Stimulated activated CD8-positive, alpha-beta memory T cell treated with anti-CD3 and anti-CD28 coated beads, Interleukin-7, amount 100 ng/mL, for 4 hours (primary cell): ENCODE measurements around the gene LARP1.
A peak's percentile ranks its signal among the peaks of the same experiment; 100 is the strongest.

Experiments used
- DNase-seq, 2 donors: peaks; one replicate each; pipeline ENCODE4 v3.0.0-alpha.2; 2020; ENCODE audit warnings: low read depth in 2 of 2

The LARP1 gene

DNA sequence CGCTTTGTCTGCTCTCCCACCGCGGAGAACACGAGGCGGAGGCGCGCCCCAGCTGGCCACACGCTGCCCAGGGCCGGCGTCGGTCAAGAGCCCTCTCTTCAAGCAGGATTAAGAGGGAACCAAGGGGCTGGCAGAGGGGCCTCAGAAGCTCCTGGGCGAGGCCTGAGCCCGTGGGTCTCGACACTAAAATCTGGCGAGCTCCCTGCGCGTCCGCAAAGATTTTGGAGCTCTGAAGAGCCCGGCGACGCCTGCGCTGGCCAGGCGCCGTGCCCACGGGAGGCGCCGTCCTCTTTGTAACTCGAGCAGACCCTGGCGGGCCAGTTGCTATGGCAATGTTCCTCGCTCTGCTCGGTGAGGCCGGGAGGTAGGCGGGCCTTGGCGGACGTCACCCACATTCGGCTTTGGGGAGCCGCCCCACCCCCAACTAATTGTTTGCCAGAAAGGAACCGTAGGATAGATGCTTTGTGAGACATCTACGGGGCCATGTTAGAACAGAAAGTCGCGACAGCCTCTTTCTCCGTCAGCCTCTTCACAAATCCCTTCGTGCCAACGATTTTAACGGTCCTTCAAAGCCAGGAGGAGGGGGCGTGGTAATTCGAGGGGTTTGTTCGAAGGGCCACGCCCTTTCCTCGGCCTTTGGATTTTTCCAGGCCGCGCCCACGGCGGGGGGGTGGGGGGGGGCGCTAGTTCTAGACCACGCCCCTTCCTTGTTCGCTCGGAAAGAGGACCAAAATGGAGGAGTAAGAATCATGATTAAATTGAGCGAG, 102.5 kb downstream of the LARP1 start:
- DNase-seq: peak; percentile 80

DNA sequence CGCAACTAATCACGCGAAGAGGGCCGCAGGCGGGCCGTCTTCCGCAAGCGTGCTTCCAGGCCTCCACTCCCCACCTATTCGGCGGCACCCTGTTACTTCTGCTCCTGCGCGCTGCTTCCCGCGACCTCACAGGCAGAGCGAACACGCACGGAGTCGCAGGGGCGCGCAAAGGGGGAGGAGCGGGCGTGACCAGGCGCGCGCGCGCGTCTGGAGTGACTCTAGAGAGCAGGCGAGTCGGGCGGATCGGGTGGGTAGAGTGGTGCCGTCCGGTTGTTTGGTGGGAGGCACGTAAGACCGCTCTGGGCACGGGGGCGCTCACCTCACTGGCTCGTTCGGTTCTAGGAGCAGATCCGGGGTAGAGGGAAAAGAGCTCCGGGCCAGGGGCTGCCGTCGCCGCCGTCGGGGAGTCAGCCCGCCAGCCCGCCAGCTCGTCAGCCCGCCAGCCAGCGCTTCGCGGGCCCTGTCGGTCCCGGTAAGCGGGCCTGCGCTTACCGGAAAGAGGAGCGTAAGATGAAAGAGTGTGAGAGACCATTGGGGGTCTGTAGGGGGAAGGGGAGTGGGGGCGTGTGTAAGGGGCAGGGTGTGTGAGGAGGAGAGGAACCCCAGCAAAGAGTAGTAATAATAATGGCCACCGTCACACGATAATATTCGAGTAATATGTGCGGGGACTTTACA, 103.3 kb downstream of the LARP1 start, which contains the start of gene CNOT8:
Gene CNOT8 (plus strand): TSS at position 331 of the 675 bp plus-strand sequence. CDS start 4,652 bp downstream, outside the sequence.
- peak; percentile 95 to 97 for DNase-seq

DNA sequence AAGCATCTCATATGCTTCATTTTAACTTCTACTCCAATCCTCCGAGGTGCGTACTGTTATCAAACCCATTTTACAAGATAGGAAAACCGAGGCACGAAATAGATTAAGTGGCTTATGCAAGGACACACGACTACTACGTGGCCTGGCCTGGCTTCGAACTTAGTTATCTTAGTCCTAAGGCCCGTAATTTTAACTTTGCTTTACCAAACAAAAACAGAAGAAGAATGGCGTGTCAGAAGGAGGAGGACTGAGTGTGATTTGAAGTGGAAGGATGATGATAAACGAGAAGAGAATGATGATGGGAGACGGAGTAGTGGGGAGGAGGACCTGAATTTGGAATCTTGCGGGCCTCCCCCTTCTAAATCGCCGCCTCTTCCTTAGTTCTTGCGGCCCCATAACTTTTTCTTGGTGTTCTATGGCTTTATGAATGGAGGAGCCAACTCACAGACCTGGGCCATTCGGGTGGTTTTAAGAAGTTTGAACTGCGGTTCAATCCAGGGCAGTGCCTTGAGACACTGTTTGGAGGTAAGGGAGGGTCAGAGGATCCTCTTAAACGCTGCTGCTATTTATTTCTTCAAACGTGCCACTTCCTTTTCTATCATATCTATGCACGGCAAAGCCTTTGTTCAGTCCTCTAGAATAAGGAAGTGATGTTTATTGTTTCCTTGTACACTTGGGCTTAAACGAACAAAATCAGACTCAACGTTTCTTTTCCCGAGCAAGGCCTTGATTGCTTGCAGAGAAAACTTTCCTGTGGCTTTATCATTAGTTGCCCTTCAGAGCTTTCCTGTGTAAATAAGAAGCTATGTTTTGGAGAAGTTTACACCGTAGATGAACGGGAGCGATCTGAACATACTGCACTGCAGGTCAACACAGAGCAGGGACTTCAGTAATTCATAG, 104.0 kb downstream of the LARP1 start:
- DNase-seq: no peak

DNA sequence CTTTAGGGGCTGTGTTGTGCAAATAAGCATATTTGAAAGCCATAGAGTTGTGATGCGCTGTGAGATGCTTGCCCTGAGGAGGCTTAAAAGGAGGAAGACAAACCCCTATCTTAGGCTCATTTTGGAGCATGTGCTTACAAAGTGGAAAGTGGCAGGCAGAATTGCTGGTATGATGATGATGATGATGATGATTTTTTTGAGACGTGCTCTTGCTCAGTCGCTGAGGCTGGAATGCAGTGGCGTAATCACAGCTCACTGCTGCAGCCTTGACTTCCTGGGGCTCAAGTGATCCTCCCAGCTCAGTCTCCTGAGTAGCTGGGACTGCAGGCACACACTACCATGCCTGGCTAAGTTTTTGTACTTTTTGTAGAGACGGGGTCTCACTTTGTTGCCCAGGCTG, 104.9 kb downstream of the LARP1 start:
- no peak for DNase-seq

DNA sequence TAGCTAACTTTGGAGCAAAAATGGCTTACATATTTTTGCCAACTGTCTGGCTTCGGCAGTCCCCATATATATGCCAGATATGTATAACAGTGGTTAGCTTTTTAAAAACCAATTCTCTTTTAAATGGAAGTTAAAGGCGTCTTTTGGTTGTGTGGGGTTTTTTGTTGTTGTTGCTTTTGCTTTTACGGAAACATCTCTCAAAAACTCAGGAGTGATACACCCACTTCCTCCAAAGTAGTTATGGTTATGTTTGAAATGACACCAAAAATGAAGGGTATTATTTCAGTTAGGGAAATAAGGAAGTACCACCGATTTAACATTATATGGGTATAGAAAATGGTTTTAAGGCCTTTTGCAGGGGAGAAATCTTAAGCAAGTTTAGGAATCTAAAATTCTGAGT, 105.6 kb downstream of the LARP1 start:
- no peak for DNase-seq

DNA sequence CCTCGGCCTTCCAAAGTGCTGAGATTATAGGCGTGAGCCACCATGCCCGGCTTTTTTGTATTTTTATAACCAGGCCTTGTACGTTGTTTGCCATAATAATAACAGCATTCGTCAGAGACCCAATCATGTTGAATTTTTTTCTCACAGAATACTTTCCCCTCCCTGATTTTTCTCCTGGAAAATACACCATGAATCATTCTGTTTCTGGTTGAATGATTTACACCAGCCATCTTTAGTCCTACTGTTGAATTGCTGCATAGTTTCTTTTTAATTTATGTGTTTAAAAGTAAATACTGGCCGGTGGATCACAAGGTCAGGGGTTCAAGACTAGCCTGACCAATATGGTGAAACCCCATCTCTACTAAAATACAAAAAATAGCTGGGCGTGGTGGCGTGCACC, 106.8 kb downstream of the LARP1 start:
- DNase-seq: no peak

DNA sequence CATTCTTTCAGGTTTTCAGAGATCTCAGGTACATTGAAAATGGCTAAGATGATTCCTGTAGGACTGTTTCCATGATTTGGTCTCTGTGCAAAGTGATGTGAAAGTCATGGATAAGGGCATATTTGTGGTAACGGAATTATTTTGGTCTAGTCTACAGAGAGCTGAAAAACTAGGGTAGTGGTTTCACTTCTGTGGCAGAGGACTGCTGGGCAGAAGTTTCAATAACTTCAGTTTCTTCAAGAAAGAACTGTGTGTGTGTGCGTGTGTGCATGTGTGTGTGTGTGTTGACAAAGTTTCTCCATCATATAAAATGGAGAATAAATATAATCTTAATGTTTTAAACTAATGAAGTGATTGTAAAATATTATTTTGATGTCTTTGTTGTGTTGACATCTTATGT, 107.6 kb downstream of the LARP1 start:
- DNase-seq: no peak

DNA sequence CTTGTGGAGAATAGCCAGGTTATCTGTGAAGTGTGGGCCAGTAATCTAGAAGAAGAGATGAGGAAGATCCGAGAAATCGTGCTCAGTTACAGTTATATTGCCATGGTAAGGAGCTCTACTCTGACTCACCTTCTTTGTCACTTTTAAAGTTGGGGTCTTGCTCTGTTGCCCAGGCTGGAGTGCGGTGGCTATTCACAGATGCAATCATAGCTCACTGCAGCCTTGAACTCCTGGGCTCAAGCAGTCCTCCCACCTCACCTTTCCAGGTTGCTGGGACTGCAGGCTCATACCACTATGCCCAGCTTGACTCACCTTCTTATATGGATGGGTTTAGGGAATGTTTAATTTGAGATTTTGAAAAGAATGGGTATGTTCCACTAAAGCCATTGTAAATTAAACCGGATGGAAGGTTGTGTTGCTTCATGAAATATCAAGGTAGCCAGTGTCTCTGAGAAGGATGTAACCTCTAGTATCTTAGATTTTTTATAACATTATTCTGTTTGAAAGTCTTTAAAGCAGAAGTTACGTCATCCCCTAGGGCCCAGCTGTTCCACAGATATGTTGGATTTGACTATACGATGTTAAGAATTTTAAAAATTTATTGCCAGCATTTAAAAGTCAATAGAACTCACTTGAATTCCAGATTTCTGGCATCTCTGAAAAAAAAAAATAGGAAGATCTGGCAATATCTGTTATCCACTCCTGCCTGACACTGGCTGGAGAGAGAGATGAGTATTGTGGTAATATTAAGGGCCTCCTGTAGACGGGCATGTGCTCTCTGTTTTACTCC, 108.3 kb downstream of the LARP1 start:
- no peak for DNase-seq

DNA sequence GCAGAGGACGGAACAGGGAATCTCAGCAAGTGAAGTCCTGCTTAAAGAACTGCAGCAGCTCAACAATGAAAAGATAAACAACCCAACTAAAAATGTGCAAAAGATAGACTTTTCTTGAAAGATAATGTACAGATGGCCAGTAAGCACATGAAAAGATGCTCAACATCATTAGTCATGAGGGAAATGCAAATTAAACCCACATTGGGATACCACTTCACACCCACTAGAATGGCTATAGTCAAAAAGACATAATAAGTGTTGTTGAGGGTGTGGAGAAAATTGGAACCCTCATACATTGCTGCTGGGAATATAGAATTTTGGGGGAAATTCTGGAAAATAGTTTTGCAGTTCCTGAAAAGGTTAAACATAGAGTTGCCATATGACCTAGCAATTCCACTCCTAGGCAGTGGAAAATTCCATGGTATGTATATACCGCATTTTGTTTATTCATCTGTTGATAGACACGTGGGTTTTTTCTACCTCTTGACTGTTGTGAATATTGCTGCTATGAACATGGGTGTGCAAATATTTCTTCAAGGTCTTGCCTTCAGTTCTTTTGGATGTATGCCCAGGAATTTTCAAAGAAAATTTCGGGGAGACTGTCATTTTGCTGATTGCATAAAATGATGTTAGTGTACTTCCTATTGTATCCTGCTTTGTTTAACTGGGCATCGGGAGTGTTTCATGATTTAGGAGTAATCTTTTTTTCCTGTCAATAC, 110.4 kb downstream of the LARP1 start:
- no peak for DNase-seq

DNA sequence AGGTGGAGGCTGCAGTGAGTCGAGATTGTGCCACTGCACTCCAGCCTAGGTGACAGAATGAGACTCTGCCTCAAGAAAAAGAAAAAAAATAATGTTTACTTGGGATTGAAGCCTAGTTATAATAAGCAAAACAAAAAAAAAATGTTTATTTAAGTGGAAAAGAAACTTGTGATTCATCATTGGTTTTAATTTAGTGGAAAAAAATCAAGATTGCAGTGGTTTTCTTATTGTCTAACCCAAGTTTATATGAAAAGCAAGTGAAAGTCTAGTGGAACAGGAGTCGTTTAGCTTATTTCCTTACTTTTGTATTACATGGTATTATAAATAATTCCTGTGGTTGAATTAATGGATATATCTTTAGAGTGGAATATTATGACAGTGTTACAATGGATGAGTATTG, 111.7 kb downstream of the LARP1 start:
- DNase-seq: no peak
